ENCODE data around the gene NABP2. TPM values are rescaled to one million over a fixed set of nuclear protein-coding genes. Genes with fewer than 3 reads are reported as not detected.
"Not testable (repeated sequence)": the region's sequence is repeated elsewhere in the genome, so short reads cannot be mapped to it uniquely, and the experiment has no call there.

NABP2 gene
- total RNA-seq, 2 experiments from 2014 or later = 57.4 to 59.0 TPM

DNA sequence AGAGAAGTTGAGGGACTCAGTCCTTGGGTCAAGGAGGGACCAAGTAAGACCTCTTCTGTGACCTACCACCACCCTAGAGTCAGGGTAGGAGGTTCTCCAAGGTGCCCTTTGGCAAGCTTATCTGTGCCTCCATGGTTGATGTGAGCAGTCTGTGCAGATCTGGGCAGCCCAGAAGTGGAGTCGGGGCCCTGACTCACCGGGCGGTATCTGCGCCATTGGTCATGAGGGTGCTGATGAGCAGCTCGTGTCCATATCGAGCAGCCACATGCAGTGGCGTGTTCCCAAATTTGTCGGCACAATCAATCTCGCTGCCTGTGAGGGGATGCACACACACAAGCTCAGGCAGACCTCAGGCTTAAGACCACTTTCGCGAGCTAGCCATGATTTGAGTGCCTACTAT is 28.9 kb downstream of the NABP2 start:
- Mint-ChIP-seq H3K9me3 (no peaks in the 10 kb centered on the region), H3K4me1 (ENCODE audit: low read depth) (peaks cover 11% of the 10 kb centered on the region), H3K27me3 (ENCODE audit: low read depth) (no peaks in the 10 kb centered on the region), H3K36me3 (ENCODE audit: low read depth) (peaks cover 23% of the 10 kb centered on the region), H3K27ac (no peak overlapping the region), H3K4me3 (no peak overlapping the region)
- intact Hi-C loops (cut with micrococcal nuclease) = no loop called here
- no peak for DNase-seq
- CTCF ChIA-PET = interaction anchor here (1.4 kb wide), 1 partner anchor 16 kb away, joined by 5 read pairs; no protein-coding TSS in a partner anchor

DNA sequence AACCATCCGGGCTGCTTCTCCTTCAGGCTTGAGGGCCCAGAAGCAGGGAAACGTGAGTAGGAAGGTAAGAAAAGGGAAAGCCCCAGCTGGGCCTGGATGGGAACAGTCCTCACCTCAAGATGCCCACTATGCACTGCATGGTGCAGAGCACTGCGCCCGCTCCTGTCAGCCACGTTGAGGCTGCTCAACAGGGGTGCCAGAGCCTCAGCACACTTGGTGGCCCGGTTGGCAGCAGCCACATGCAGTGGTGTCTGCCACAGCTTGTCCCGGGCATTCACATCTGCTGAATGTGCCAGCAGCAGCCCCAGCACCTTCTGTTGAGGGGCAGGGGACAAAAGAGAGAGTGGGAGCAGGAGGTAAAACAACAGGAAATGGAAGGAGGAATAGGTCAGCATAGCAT is 31.5 kb downstream of the NABP2 start:
- H3K4me3 Mint-ChIP-seq = no peak overlapping the region
- no peak overlapping the region for H3K27ac Mint-ChIP-seq
- DNase-seq = no peak
- no peaks in the 10 kb centered on the region for H3K9me3 Mint-ChIP-seq
- CTCF ChIA-PET = interaction anchor here (2.3 kb wide), 1 partner anchor 33 kb away, joined by 6 read pairs; the partner anchor contains the start of gene RNF41
- peaks cover 19% of the 10 kb centered on the region for H3K36me3 Mint-ChIP-seq (ENCODE audit: low read depth)
- intact Hi-C loops (cut with micrococcal nuclease) = no loop called here
- H3K4me1 Mint-ChIP-seq (ENCODE audit: low read depth) = peaks cover 18% of the 10 kb centered on the region
- H3K27me3 Mint-ChIP-seq (ENCODE audit: low read depth) = no peaks in the 10 kb centered on the region

DNA sequence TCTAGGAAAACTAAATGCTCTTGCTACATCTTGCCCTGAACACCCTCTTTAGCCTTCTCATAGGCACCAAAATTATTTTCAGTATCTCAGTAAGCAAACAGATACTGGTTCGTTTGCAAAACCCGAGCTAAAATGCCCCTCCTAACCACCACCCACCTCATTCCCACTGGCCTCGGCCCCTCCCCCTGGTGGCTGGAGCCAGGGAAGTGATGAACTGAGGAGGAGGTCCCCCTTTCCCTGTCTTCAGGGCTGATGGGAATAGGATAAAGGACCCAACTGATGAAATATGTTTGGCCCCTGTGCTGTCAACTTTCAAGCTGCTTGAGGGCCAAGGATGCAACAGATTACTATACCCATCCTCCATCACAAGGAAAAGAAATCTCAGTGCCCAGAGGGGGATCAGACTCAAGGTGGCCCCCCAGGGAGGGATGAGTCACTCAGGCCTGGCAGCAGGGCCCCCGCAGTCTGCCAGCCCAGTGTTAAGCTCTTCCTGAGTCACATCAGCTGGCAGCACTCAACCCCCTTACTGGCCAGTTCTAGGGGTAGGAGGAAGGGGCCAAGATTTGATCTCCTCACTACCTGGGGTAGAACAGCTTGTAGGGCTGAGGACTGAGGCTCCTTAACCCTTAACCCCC is 32.3 kb downstream of the NABP2 start:
- Mint-ChIP-seq H3K27ac (peak overlapping the region; percentile 10), H3K36me3 (ENCODE audit: low read depth) (peaks cover 17% of the 10 kb centered on the region), H3K9me3 (no peaks in the 10 kb centered on the region), H3K4me1 (ENCODE audit: low read depth) (peaks cover 18% of the 10 kb centered on the region), H3K27me3 (ENCODE audit: low read depth) (no peaks in the 10 kb centered on the region), H3K4me3 (peak overlapping the region; percentile 83)
- intact Hi-C loops (cut with micrococcal nuclease) = no loop called here
- CTCF ChIA-PET = interaction anchor here (0.6 to 4.1 kb wide), 10 partner anchors 7 to 246 kb away, joined by 3 to 22 read pairs (median 4); partner anchors contain the start of genes COQ10A and RNF41
- DNase-seq = no peak

DNA sequence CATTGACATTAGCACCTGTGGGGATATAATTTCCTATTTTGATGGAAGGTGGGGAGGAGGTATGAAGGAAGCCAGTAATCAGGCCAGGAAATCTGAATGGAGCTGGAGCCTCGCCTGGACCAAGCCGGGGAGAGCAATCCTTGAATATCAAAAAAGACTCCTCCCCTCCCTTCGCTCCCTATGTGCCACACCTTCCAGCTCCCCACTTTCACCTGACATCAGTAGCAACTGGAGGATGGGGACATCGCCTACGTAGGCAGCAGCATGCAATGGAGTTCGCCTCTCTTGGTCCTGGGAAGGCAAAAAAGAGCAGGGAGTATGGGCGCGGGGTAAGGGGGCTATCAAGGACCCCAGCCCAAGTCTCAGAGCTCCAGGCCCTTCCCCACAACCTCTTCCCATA is 32.9 kb downstream of the NABP2 start:
- H3K27ac Mint-ChIP-seq = peak overlapping the region; percentile 18
- H3K4me1 Mint-ChIP-seq (ENCODE audit: low read depth) = peaks cover 18% of the 10 kb centered on the region
- H3K9me3 Mint-ChIP-seq = no peaks in the 10 kb centered on the region
- no peaks in the 10 kb centered on the region for H3K27me3 Mint-ChIP-seq (ENCODE audit: low read depth)
- H3K4me3 Mint-ChIP-seq = peak overlapping the region; percentile 83
- CTCF ChIA-PET = interaction anchor here (0.6 to 4.1 kb wide), 10 partner anchors 8 to 245 kb away, joined by 3 to 22 read pairs (median 4); partner anchors contain the start of genes COQ10A and RNF41
- DNase-seq = no peak
- peaks cover 12% of the 10 kb centered on the region for H3K36me3 Mint-ChIP-seq (ENCODE audit: low read depth)
- intact Hi-C loops (cut with micrococcal nuclease) = no loop called here

DNA sequence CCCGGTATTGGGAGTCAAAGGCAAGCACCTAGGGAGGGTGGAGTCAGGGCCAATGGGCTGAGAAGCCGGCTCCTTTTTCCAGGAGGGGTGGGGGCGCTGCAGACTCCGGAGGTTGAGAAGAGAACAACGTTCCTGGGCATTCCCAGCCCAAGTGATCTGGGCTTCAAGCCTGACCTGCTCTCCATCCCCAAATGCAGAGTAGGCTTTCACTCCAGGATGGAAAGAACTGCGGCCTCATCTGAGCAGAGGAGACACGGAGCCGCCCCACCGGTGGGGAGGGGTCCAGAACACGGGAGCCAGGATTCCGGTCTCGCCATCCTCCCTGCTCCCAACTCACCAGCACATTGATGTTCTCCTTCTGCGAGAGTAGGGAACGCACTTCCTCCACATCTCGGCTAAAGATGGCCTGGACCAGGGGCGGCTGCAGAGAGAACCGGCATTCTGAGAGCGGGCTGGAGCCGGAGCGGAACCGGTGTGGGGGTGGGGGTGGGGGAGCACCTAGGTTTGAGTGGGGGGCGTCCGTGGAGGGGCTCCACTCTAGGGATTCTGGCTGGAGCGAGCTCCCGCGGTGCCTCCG is 33.4 kb downstream of the NABP2 start:
- CTCF ChIA-PET = interaction anchor here (0.7 to 4.1 kb wide), 16 partner anchors 7 to 540 kb away, joined by 3 to 22 read pairs (median 4); partner anchors contain the start of genes COQ10A, RNF41, SMARCC2 and ZC3H10
- Mint-ChIP-seq H3K4me1 (ENCODE audit: low read depth) (peaks cover 18% of the 10 kb centered on the region), H3K27ac (peak overlapping the region; percentile 57), H3K4me3 (peak overlapping the region; percentile 83), H3K9me3 (no peaks in the 10 kb centered on the region), H3K36me3 (ENCODE audit: low read depth) (peaks cover 10% of the 10 kb centered on the region), H3K27me3 (ENCODE audit: low read depth) (no peaks in the 10 kb centered on the region)
- DNase-seq = peak; percentile 11
- intact Hi-C loops (cut with micrococcal nuclease) = loop anchor here (1.0 to 2.0 kb wide), 6 partner anchors 9 to 207 kb away; partner anchors contain the start of genes COQ10A, NABP2 and ZC3H10

DNA sequence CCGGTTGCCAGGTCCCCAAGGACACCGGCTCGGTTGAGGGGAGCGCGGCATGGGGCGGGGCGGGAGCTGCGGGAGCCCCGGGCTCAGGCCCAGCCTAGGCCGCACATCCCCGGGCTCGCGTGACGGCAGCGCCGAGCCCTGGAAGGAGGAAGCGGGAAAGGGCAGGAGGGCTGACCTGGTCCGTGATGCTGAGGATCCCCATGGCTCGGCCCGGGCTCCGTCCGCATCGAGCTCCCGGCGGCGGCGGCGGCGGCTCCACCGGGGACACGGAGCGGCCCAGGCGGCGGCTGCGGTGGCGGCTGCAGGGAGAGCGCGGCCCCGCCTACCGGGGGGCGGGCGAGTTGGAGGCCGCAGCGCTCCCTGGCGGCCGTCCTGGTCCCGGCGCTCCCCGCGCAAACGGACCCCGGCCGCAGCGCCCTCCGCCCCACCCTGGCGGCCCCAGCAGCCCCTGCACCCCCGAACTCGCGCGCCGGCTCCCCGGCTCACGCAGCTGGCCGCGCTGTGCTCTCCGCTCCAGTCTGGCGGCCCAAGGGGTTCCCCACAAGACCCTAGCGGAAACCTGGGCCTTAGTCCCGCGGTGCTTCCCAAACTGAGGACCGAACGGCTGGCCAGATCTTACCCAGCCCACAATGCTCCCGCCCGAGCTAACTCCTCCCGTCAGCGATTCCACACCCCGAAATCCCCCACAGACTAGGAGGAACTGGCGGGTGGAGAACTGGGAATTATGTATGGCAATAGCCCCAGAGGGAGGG is 34.1 kb downstream of the NABP2 start, which contains the start of gene ANKRD52:
Gene ANKRD52 (minus strand): TSS at position 317 of the 752 bp plus-strand sequence. CDS start 115 bp downstream, at position 202.
- H3K36me3 Mint-ChIP-seq (ENCODE audit: low read depth) = peaks cover 10% of the 10 kb centered on the region
- DNase-seq = peak; percentile 72
- CTCF ChIA-PET = interaction anchor here (0.6 to 4.1 kb wide), 16 partner anchors 9 to 541 kb away, joined by 3 to 22 read pairs (median 4); partner anchors contain the start of genes COQ10A, ESYT1, RNF41 and SMARCC2
- H3K9me3 Mint-ChIP-seq = no peaks in the 10 kb centered on the region
- peaks cover 18% of the 10 kb centered on the region for H3K4me1 Mint-ChIP-seq (ENCODE audit: low read depth)
- no peaks in the 10 kb centered on the region for H3K27me3 Mint-ChIP-seq (ENCODE audit: low read depth)
- H3K27ac Mint-ChIP-seq = peak within 1 kb of the TSS; percentile 59
- intact Hi-C loops (cut with micrococcal nuclease) = loop anchor here (1.0 to 2.0 kb wide), 6 partner anchors 8 to 207 kb away; partner anchors contain the start of genes COQ10A, NABP2 and ZC3H10
- H3K4me3 Mint-ChIP-seq = peak within 1 kb of the TSS; percentile 83

DNA sequence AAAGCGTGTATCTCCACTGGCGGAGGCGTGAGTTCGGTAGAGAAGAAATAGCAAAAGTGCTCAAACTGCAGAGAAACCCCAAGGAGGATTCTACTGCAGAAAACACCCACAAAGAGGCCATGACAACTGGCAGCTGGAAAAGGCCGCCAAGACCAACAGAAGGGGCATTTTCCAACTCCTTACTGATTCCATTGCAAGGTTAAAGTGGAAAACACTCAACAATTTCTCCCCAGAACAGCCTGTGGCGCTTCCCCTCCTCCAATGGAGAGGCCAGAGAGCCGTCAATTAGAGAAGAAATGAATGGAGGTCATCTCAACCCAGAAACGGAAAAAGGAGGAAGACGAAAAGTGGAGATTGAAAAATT is 34.7 kb downstream of the NABP2 start:
- no peak for DNase-seq
- H3K27ac Mint-ChIP-seq = peak overlapping the region; percentile 59
- H3K4me1 Mint-ChIP-seq (ENCODE audit: low read depth) = peaks cover 18% of the 10 kb centered on the region
- CTCF ChIA-PET = interaction anchor here (0.7 to 4.1 kb wide), 11 partner anchors 9 to 449 kb away, joined by 3 to 22 read pairs (median 6); partner anchors contain the start of genes COQ10A, ESYT1, RNF41 and ZC3H10
- H3K27me3 Mint-ChIP-seq (ENCODE audit: low read depth) = no peaks in the 10 kb centered on the region
- H3K4me3 Mint-ChIP-seq = peak overlapping the region; percentile 82
- no peaks in the 10 kb centered on the region for H3K9me3 Mint-ChIP-seq
- H3K36me3 Mint-ChIP-seq (ENCODE audit: low read depth) = peaks cover 10% of the 10 kb centered on the region
- intact Hi-C loops (cut with micrococcal nuclease) = loop anchor here (1.0 to 2.0 kb wide), 6 partner anchors 7 to 206 kb away; partner anchors contain the start of genes COQ10A, NABP2 and ZC3H10

DNA sequence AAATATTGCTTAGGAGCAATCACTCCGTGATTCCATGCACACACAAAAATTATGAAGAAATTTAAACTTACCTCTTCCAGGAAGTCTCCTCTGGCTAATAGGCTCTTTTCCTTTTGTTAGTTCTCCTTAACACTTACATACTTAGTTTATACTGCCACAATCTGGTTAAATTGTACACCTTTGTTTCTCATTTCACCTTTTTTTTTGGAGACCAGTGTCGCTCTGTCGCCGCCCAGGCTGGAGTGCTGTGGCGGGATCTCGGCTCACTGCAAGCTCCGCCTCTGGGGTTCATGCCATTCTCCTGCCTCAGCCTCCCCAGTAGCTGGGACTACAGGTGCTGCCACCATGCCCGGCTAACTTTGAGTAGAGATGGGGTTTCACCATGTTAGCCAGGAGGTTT is 36.2 kb downstream of the NABP2 start:
- Mint-ChIP-seq H3K4me1 (ENCODE audit: low read depth) (peaks cover 18% of the 10 kb centered on the region), H3K4me3 (no peak overlapping the region), H3K27me3 (ENCODE audit: low read depth) (no peaks in the 10 kb centered on the region), H3K9me3 (no peaks in the 10 kb centered on the region), H3K27ac (no peak overlapping the region), H3K36me3 (ENCODE audit: low read depth) (peaks cover 3% of the 10 kb centered on the region)
- CTCF ChIA-PET = no interaction called here
- intact Hi-C loops (cut with micrococcal nuclease) = no loop called here
- no peak for DNase-seq

DNA sequence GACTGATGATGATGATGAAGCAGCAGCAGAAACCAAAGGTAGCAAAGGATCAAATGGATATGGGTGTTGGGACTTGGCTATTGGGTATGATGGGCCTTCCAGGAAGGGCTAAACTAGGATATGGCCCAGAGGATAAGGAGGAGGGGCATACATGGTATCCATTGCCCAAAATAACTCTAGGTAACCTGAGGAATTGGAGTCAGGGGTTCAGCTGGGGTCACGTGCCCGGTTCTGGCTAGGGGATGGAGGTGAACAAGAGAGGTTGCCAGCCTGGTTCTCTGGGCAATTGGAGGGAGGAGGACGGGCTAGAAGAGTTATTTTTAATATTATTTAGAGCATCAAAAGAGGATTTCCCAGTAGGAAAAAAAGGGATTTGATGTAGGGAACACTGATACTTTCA is 36.8 kb downstream of the NABP2 start:
- no peak overlapping the region for H3K27ac Mint-ChIP-seq

DNA sequence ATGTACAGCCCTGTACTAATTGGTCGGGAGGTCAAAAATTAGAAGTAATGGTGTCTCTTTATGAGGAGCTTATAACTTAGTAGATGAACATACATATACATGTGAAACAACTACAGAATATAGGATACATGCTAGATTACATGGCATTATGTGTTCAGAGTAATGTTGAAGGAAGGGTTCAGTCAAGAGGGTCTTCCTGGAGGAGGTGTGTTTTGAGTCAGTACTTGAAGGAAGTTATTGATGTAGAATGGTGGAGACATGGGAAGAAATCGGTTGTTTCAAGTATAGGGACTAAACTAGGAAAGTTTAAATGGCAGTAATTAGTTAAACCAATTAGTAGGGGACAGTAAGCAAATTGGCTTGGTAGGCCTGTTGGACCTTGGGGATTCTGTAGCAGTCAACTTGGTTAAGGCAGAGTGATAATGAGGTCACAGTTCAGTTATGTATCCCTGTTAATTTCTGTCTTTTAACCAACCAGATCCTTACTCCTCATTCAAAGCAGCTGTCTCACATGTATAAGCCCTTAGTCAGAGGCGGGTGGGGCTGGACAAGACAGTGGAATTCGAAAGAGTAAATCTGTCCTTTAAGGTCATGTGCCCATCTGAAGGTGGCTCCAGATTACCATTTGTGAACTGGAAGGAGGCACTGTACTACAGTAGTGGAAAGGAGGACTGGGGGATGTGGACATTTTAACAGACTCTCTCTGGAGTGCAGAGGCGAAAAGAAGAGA is 37.5 kb downstream of the NABP2 start:
- no peak overlapping the region for H3K4me3 Mint-ChIP-seq
- intact Hi-C loops (cut with micrococcal nuclease) = no loop called here
- H3K36me3 Mint-ChIP-seq (ENCODE audit: low read depth) = no peaks in the 10 kb centered on the region
- peaks cover 20% of the 10 kb centered on the region for H3K4me1 Mint-ChIP-seq (ENCODE audit: low read depth)
- H3K27ac Mint-ChIP-seq = no peak overlapping the region
- no peaks in the 10 kb centered on the region for H3K27me3 Mint-ChIP-seq (ENCODE audit: low read depth)
- H3K9me3 Mint-ChIP-seq = no peaks in the 10 kb centered on the region
- DNase-seq = no peak
- CTCF ChIA-PET = interaction anchor here (0.7 kb wide), 1 partner anchor 240 kb away, joined by 3 read pairs; no protein-coding TSS in a partner anchor

More for the DNA sequence above, 36.8 kb downstream of the NABP2 start:
- Mint-ChIP-seq H3K9me3 (no peaks in the 10 kb centered on the region), H3K36me3 (ENCODE audit: low read depth) (peaks cover 2% of the 10 kb centered on the region), H3K27me3 (ENCODE audit: low read depth) (no peaks in the 10 kb centered on the region), H3K4me3 (no peak overlapping the region), H3K4me1 (ENCODE audit: low read depth) (peaks cover 20% of the 10 kb centered on the region)
- intact Hi-C loops (cut with micrococcal nuclease) = no loop called here
- no peak for DNase-seq
- CTCF ChIA-PET = no interaction called here

DNA sequence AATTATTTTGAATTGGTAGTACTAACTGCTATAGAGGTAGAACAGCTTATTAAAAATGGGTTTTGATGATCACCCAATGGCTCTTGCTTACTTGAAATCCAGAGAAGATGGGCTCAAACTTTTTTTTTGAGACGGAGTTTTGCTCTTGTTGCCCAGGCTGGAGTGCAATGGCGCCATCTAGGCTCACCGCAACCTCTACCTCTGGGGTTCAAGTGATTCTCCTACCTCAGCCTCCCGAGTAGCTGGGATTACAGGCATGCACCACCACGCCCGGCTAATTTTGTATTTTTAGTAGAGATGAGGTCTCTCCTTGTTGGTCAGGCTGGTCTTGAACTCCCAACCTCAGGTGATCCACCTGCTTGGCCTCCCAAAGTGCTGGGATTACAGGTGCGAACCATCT is 38.8 kb downstream of the NABP2 start:
- H3K4me3 Mint-ChIP-seq; H3K27me3 Mint-ChIP-seq (ENCODE audit: low read depth); H3K36me3 Mint-ChIP-seq (ENCODE audit: low read depth); intact Hi-C loops (cut with micrococcal nuclease); H3K27ac Mint-ChIP-seq; H3K9me3 Mint-ChIP-seq: not testable (repeated sequence)
- H3K4me1 Mint-ChIP-seq (ENCODE audit: low read depth) = peaks cover 21% of the 10 kb centered on the region
- DNase-seq = peak; percentile 42
- CTCF ChIA-PET = interaction anchor here (0.6 to 1.3 kb wide), 3 partner anchors 98 to 486 kb away, joined by 3 to 4 read pairs (median 3); partner anchors contain the start of gene ESYT1
